ENCODE measurements around the gene COL5A2. TPM values are rescaled to one million over a fixed set of nuclear protein-coding genes. Genes with fewer than 3 reads are reported as not detected.

Gene COL5A2
- total RNA-seq, 1 donor from 2014 or later = 7.4 TPM

DNA sequence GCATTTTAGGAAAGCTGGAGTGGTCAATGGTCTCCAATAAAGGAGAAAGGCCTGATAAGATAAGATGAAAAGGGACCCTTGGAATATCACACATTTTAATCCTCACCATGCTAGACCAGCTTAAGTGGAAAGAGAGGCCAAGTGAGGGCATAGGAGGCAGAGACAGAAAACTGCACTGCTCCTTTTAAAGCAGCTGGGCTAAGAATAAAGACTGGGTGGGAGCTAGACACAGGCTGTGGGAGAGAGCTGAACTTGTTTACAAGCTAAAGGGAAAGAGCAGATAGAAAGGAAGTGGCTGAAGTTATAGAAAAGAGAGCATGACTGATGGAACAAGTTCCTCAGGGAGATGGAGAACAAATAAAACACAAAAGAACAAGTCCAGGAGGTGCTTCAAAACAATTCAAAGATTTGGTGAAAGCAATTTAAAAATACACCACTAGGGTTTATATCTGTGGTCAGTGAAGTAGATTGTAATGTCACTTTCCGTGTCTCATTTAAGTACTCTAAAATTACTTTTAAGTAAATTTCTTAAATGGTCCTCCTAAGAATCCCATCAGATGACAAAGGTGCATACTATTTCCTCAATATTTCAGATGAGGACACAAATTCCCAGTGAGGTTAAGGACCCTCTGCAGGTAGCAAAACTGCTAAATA is 7.5 kb downstream of the COL5A2 start:
- TF ChIP-seq, protein P1, sequence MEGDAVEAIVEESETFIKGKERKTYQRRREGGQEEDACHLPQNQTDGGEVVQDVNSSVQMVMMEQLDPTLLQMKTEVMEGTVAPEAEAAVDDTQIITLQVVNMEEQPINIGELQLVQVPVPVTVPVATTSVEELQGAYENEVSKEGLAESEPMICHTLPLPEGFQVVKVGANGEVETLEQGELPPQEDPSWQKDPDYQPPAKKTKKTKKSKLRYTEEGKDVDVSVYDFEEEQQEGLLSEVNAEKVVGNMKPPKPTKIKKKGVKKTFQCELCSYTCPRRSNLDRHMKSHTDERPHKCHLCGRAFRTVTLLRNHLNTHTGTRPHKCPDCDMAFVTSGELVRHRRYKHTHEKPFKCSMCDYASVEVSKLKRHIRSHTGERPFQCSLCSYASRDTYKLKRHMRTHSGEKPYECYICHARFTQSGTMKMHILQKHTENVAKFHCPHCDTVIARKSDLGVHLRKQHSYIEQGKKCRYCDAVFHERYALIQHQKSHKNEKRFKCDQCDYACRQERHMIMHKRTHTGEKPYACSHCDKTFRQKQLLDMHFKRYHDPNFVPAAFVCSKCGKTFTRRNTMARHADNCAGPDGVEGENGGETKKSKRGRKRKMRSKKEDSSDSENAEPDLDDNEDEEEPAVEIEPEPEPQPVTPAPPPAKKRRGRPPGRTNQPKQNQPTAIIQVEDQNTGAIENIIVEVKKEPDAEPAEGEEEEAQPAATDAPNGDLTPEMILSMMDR (IDR thresholded peaks at IDR 0.05; ENCODE audit: insufficient read depth, low read length, severe bottlenecking) = no peak
- FAIRE-seq = no peak
- H3K36me3 ChIP-seq (ENCODE audit: control insufficient read depth, insufficient read depth, low read length) = no peaks in the 10 kb centered on the region

DNA sequence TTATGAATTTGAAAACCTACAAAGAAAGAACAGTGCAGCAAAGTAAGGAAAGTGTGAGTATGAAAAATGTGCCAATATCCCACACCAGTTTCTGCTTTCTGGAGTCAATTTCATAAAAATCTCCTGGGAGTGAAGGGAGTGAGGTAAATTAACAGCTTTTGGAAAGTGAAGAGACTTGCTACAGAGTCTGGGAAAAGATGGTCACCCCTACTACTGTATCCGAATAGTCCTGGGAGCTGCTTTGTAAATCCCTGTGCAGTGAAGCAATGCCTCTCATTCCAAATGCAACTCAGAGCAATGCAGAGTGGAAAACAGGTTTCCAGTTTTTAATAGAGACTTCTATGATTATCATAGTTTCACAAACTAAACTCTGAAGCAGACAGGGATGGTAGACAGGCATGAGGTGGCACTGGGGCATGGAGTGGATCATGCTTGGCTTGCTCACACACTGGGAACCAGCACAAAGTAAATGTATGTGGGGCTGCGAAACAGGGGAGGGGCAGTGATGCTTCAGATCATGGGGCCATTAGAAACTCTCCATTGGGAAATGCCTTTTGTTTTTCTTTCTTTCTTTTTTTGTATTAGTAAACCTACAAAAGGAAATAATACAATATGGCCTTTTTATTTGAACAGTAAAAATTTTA is 10.6 kb downstream of the COL5A2 start:
- FAIRE-seq = no peak
- DNase-seq (ENCODE audit: low read depth) = no peak
- H3K36me3 ChIP-seq (ENCODE audit: control insufficient read depth, insufficient read depth, low read length) = no peaks in the 10 kb centered on the region
- TF ChIP-seq, protein P1 (IDR thresholded peaks at IDR 0.05; ENCODE audit: insufficient read depth, low read length, severe bottlenecking) = no peak
- H3K27me3 ChIP-seq (ENCODE audit: control insufficient read depth, insufficient read depth, low read length) = no peaks in the 10 kb centered on the region
- H3K4me3 ChIP-seq (ENCODE audit: low read depth, low read length) = no peak overlapping the region

More for the DNA sequence above, 7.5 kb downstream of the COL5A2 start:
- no peak overlapping the region for H3K4me3 ChIP-seq (ENCODE audit: low read depth, low read length)
- DNase-seq (ENCODE audit: low read depth) = no peak
- H3K27me3 ChIP-seq (ENCODE audit: control insufficient read depth, insufficient read depth, low read length) = no peaks in the 10 kb centered on the region

DNA sequence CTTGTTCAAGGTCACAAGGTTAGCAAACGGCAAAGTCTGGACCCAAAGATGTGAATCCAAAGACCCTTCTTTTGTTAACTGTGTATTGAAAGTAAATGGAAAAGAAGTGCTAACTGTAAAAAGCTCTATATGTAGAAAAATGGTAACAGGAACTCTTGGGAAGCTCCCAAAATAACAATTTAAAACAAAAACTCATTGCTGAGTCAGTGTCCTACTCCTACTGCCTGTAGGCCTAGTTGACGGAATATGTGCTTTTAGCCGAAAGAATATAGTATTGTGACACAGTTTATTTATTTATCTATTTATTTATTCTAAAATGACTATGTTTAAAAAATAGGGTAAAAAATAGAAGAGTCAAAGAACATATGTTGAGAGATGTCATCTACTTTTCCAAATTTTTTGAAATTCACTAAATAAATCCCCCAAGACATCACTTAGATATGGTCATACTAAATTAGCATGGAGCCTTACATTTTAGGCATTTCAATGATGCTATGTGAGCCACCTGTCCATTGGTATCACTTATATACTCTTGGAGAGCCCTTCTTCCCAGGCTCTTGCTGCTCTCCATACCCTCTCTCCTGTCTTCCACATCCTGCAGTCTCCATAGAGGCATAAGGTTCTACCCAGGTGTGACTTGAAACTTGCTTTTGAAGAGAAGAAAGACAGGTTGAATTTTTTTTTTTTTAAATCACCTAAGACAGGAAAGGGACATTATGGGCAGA is 13.7 kb downstream of the COL5A2 start:
- DNase-seq (ENCODE audit: low read depth) = no peak
- Histone ChIP-seq H3K36me3 (ENCODE audit: control insufficient read depth, insufficient read depth, low read length) (no peaks in the 10 kb centered on the region), H3K4me3 (ENCODE audit: low read depth, low read length) (no peak overlapping the region), H3K27me3 (ENCODE audit: control insufficient read depth, insufficient read depth, low read length) (no peaks in the 10 kb centered on the region)
- FAIRE-seq = no peak
- TF ChIP-seq, protein P1 (IDR thresholded peaks at IDR 0.05; ENCODE audit: insufficient read depth, low read length, severe bottlenecking) = no peak

DNA sequence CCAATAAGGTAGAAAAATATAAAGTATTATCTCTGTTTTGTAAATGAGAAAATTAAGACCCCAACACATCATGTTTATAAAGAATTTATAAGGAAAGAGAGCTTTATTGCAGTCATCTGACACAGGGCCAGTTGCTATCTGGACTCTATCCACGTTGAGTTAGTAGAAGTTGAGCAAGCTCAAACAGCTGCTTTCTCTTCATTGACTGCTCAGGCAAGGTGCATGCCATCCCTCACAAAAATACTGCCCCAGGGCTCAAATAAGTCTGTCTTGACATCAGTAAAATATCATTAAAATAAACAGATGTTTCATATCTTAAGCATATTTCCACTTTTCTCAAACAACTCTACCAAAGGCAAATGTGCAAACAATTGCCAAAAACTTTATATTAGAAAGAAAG is 14.8 kb downstream of the COL5A2 start:
- TF ChIP-seq, protein P1 (IDR thresholded peaks at IDR 0.05; ENCODE audit: insufficient read depth, low read length, severe bottlenecking) = no peak
- no peaks in the 10 kb centered on the region for H3K27me3 ChIP-seq (ENCODE audit: control insufficient read depth, insufficient read depth, low read length)
- H3K36me3 ChIP-seq (ENCODE audit: control insufficient read depth, insufficient read depth, low read length) = no peaks in the 10 kb centered on the region
- DNase-seq (ENCODE audit: low read depth) = peak; percentile 26
- H3K4me3 ChIP-seq (ENCODE audit: low read depth, low read length) = no peak overlapping the region
- FAIRE-seq = no peak

DNA sequence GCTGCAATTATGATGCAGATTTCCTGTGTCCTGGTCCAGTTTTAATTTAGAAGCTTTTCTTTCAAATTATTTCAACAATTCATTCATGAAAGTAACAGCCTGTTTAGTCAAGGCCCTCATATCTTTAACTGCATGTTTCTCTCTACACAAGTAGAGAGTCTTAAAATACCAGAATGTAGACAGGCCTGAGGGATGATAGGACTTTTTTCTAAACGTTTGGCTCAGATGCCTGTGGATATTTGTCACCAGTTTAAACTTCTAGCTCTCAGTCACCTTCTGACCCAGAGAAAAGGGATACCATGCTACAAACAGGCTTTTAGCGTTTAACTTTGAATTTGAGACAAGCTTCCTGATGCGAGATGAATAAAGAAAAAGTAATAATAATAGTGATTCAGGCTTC is 15.7 kb downstream of the COL5A2 start:
- Histone ChIP-seq H3K4me3 (ENCODE audit: low read depth, low read length) (no peak overlapping the region), H3K36me3 (ENCODE audit: control insufficient read depth, insufficient read depth, low read length) (no peaks in the 10 kb centered on the region), H3K27me3 (ENCODE audit: control insufficient read depth, insufficient read depth, low read length) (no peaks in the 10 kb centered on the region)
- no peak for FAIRE-seq
- no peak for DNase-seq (ENCODE audit: low read depth)
- TF ChIP-seq, protein P1 (IDR thresholded peaks at IDR 0.05; ENCODE audit: insufficient read depth, low read length, severe bottlenecking) = no peak
